ENCODE results near the gene FAM241A.
"Not testable (repeated sequence)": the region's sequence is repeated elsewhere in the genome, so short reads cannot be mapped to it uniquely, and the experiment has no call there.

The FAM241A gene

DNA sequence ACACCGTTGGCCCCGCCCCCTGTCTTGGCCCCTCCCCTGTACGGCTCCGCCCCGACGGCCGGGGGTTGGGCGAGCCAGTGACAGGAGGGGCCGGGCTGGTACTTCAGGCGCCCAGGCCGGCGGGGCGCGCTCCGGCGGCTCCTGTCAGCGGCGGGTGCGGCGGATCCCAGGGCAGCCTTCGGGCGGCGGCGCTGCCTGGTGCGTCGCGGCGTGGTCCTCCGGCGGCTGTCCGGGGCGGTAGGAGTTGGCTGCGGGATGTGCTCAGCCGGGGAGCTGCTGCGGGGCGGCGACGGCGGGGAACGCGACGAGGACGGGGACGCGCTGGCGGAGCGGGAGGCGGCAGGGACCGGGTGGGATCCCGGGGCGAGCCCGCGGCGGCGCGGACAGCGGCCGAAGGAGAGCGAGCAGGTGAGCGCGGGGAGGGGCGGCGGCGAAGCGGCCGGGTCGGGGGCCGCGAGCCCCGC, at the start of gene FAM241A:
Gene FAM241A (plus strand): TSS at position 129 of the 464 bp plus-strand sequence. CDS start 127 bp downstream, at position 256.
- peak; percentile 91 for DNase-seq (ENCODE audit: low spot score)

DNA sequence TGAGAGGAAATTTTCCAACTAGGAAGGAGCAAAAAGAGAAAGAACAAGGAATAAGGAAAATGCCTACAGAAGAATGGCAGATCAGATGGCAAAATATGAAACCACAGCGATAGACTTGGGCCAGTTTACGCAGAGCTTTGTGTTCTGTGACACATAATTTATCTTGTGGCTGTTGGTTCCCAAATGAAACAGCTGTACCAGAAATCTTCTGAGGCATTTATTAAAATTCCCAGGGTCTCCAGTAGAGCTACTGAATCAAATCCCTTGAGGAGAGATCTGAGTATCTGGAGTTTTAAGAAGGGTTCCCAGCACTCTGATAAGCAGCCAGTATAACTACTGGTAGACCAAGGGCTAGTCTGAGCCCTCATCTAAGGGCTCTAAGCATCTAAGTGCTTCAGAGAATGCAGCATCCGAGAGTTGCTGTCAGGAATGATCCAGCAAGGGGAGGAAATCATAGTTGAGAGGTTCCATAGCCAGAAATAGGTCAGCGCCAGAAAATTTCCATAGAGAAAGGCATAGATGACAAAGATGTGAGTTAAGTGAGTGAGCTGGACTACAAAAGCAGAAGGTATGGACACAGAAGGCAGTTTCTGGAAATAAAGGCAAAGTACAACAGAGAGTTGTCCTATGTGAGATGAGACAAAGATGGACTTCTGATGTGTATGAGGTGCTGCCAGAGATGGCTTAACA, 46.3 kb upstream of the FAM241A start:
- no peak for DNase-seq (ENCODE audit: low spot score)

DNA sequence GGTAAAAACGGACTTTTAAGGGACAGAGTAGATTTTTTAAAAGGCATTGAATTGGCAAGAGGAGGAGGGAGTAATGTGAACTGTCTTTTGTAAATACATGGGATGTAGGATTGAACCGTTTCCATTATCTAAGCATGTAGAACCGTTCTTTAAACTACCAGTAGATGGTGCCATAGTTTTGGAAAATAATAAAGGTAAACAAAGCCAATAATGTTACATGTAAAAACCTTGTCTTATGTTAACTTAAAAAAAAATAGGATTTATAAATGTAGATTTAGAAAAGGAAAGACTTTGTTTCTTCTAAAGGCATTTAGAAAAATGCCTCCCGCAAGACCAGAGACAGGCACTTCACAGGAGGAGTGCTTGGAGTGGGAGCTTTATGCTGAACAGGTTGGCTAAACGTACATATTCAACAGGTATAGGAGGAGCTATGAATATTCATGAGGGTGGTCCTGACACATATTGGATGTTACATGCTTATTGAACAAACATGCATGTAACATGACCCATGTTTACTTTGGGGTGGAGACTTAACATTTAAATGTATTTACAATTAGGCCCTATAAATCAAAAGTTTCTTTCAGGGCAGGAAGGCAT, 45.5 kb upstream of the FAM241A start:
- peak; percentile 21 for DNase-seq (ENCODE audit: low spot score)

DNA sequence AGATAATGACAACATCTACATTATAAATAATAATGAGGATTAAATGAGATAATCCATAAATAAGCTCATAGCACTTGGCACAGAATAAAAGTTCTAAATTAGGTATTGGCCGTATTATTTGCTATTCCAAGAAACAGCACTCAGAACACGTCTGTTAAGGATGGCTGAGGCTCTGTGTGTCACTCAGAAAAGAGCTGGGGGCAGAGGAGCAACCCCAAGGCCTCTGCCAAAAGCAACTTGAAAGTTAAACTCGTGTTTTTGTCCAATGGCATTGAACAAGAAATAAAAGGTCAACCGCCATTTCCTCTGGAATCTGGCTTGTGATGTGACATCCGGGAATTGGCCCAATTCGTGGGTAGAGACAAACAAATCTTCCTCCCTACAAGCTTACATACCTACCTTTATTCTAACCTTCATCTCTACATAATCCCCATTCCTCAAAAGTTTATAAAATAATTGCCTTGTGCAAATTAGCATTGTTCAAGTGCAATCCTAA, 42.3 kb upstream of the FAM241A start:
- DNase-seq (ENCODE audit: low spot score) = no peak

DNA sequence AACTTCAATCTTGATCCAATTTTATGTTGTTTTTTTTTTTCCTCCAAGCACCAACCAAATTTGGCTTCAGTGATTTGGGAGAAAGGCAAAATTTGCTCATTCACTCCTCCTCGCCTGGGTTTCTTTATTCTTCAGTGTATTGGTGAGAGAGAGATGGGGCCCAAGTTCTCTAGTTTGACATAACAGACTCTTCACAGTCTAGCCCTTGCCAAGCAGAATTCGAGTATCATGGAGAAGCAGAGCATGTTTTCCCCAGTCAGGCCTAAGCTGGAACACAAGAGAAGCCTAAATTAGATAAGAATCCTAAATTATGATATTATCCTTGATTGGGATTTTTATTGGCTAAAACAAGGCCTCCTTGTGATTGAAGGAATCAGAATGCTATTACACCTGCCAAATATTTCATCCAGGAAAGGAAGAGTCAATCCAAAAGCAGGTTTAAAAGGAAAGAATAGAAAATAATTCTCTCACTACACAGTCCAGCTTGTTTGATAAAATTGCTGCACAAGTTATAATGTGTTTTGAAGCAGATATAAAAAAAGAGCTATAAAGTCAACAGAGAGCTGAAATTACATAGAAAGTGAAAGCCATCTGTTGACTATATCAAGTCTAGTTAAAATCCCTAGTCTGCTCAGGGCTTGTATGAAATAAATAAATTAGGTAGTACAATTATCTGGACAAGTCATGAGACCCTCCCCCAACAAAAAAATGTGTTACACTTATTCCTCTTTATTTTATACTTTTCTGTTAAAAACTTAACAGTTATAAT, 39.9 kb upstream of the FAM241A start:
- DNase-seq (ENCODE audit: low spot score) = no peak

DNA sequence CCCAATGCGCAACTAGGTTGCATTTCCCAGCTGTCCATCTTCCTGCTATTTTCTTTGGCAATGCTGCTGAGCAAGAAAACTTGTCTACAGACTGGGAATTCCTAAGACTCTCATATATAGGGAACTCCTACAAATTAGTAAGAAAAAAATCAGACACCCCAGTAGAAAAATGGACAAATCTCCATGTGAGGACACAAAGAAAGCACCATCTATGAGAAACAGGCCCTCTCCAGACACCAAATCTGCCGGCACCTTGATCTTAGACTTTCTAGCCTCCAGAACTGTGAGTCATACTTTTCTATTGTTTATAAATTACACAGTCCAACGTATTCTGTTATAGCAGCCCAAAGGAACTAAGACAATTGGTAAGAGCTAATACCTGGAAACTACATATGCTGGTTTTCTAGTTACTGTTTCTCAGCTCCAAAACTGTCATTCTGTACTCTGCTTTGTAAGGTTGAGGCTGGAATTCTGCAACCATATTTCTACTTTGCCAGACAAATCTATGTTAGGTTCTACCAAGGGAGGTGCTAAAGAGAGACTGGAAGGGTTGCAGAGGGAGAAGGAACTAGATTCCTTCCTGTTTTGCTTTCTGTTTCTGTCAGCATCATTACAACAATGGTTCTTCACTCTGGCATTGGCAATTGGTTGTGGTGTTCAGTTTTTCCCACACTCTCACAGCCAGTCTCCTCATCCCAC, 35.7 kb upstream of the FAM241A start:
- no peak for DNase-seq (ENCODE audit: low spot score)

DNA sequence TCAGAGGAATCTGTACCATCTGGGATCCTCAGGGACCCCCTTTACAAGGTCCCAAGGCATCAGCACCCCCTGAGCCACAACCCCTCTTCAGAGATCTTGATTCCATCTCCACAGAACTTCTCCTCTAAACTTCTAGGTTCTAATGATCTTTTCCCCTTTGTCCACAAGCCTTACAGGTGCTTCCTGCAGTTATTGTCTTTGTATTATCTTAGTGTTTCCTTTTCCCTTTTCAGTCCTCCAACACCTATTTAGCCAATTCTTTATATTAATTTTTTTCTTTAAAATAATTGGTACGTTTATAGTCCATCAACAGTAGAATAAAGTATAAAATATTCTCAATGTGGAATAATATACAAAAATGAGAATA, 35.2 kb upstream of the FAM241A start:
- no peak for DNase-seq (ENCODE audit: low spot score)

DNA sequence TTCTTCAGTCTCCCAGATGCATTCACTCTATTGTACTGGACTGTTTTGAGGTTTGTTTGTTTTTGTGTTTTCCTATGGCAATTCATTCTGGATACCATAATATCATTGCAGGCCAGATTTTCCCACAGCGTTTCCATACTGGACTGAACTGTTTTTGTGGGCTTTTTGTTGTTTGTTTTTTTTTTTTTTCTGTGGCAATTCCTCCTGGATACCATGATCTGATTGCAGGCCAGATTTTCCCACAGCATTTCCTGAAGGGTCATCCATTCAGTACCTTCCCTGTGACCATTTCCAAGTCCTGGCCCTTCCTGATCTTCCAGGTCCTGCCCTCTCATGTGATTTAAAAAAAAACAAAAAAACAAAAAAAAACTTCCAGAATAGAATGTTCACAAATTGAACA, 33.9 kb upstream of the FAM241A start:
- no peak for DNase-seq (ENCODE audit: low spot score)

DNA sequence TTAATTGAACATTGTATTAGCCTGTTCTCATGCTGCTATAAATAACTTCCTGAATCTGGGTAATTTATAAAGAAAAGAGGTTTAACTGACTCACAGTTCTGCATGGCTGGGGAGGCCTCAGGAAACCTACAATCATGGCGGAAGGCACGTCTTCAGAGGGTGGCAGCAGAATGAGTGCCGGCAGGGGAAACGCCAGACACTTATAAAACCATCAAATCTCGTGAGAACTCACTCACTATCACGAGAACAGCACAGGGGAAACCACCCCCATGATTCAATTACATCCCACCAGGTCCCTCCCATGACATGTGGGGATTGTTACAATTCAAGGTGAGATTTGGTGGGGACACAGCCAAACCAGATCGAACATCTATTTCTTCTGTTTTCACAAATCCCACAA, 33.2 kb upstream of the FAM241A start:
- DNase-seq (ENCODE audit: low spot score) = not testable (repeated sequence)

DNA sequence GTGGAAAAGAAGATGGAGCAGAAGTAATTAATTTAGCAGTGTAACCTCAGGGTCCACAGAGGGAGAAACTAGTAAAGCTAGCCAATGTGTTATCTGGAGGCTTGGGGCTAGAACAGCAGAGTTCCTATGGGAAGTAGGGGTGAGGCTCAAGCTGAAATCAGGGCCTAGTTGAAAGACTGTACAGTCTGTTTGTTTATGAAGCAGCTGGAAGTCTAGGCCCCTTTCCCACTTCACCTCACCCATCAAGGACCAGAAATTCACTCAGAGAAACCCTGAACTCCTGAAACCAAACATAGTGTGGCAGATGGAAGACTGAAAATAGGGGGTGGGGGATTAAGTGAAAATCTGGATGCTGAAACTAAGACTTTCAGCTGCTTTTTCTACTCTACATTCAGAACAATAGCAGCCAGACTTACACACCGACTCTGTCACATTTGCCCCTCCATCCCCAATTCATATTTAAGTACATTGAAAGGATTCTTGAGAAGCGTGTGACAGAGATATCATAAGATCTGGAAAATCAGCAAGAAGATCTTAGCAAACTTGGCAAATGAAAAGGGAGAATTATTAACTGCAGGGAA, 32.6 kb upstream of the FAM241A start:
- no peak for DNase-seq (ENCODE audit: low spot score)

DNA sequence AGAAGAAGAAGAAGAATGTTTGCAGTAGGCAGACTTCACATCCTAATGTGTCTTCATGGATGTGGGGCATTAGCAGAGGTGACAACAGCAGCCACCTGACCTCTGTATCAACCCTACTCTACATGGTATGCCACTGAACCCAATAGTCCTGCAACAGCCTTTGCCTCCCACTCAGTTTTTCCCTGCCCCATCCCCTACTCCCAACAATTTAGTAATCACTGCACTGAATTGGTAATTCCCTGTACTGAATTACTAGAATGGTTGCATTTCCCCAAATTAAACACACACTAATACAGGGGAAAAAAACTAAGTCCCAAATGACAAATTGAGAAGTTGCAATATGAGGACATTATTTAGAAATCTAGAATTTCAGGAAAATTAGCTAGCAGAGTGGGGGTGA, 31.4 kb upstream of the FAM241A start:
- DNase-seq (ENCODE audit: low spot score) = no peak

DNA sequence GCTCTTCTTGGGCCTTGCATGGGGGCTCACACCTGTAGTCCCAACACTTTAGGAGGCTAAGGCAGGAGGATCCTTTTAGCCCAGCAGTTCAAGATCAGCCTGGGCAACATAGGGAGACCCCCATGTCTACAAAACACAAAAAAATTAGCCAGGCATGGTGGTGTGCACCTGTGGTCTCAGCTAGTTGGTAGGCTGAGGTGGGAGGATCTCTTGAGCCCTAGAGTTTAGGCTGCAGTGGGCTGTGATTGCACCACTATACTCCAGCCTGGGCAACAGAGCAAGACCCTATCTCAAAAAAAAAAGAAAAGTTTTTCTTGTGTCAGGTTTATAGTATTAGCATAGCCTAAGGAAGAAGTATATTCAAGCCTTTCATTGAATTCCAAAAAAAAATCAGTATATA, 30.8 kb upstream of the FAM241A start:
- DNase-seq (ENCODE audit: low spot score) = no peak

DNA sequence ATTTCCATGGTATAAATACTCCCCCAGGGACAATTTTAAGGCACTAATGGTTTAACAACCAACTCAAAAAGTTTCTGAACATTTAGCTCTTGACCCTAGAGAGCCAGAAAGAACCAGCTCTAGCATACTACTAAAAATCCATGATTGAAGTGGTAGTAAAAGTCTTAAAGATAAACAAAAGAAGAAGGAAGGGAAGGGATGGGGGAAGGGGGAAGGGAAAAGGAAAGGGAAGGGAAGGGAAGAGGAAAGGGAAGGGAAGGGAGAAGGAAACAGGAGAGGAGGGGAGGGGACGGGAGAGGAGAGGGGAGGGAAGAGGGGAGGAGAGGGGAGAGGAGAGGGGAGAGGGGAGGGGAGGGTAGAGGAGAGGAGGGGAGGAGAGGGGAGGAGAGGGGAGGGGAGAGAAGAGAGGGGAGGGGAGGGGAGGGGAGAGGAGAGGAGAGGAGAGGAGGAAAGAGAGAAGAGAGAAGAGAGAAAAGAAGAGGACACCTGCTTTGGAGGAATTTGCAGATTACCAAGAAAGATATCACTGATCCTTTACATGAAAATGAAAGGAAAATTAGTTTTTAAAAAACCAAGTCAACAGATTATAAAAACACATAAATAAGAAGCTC, 26.4 kb upstream of the FAM241A start:
- no peak for DNase-seq (ENCODE audit: low spot score)

DNA sequence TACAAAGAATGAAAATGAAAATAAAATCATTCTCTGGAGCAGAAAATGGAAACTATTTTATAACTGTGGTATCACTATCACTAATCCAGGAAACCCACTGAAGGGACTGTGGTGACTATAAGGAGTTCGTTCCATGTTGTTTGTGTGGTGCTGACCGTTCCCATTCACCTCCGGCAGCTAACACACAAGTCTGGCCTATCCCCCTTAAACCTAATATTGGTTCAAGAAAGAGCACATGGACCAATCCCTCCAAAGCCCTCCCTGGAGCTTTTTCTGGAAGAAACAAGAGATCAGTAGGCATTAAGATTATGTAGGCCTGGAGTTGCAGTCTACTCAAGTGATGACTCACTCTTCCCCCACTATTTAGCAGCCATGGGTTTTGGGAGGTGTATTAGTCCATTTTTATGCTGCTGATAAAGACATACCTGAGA, 25.9 kb upstream of the FAM241A start:
- DNase-seq (ENCODE audit: low spot score) = no peak

DNA sequence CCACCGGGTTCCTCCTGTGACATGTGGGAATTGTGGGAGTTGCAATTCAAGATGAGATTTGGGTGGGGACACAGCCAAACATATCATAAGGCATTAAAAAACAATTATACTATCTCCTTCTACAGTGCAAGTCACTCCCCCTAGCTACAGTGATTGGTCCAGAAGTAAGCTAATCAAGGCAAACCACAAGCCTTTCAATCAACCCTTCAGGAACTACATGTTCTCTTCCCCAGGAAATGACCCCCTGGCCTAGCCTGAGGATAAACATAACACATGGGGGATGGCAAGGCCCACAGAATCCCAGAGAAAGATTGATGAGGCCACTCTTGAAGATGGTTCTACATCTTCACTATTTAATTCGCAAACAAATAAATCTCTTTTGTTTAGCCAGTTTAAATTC, 25.2 kb upstream of the FAM241A start:
- DNase-seq (ENCODE audit: low spot score) = no peak

DNA sequence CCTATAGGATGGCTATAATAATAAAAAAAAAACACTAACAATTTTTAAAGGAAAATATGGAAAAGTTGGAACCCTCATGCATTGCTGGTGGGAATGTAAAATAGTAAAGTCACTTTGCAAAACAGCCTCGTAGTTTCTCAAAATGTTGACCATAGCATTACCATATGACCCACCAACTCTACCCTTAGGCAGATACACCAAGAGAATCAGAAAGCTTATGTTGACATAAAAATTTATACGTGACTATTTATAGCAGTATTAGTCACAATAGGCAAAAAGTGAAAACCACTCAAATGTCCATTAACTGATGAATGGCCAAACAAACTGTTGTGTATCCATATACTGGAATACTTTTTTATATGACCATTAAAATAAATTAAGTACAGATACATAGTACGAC, 19.8 kb upstream of the FAM241A start:
- DNase-seq (ENCODE audit: low spot score) = no peak

DNA sequence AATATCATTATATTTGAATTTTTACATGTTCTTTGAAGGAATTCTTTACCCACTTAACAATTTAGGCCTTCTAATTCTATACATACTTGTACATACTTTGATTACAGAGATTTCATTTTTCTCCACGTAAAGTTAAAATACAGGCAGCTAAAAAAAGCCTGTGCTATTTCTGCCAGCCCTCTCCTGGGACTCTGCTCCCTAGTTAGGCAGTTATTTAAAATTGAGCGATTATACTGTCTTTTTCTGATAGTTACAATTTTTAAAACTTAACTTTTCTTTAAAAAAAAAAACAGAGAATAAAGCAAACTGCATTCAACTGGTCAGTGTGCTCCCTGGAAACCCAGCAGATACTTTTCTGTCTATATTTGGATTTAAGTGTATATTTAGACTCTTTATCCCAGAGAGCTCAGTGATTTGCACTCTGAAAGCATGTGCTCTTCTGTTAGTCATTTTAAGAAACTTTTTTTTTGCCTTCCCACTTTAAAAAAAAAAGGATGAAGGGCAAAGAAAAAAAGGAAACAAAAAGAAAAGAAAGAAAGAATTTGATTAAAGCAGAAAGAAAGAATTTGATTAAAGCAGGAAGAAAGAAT, 18.1 kb upstream of the FAM241A start:
- DNase-seq (ENCODE audit: low spot score) = no peak

DNA sequence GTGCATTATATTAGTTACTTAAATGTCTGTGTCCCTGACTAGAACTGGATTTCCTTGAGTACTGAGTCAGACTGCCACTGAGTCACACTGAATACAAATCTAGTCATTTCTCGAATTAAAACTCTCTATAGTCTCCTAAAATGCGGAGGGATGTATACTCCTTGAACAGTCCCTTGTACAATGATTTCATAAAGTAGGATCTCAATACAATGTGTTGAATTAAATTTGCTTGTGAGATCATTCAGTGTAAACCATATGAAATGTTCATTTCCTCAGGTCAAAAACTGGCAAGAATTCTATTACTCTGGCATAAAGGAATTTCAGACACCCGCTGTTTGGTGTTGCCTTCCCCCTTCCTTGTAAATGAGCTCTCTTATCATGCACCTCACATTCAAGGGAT, 17.5 kb upstream of the FAM241A start:
- no peak for DNase-seq (ENCODE audit: low spot score)

DNA sequence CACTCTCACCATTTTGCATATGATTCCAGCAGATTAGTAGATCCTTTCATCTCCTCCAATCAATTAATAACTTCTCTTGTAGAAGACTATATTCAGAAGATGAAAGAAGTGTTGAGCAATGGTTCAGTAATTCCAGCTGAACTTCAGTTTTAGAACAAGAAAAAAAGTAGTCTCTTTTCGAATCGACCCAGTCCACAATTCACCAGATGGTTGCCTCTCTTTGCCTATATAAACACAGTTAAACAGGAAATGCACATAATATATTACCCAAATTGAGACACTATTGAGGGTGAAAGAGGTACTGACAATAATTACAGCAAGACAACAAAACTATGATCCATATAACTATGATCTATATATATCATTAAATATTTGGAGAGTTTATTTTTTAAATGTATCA, 16.8 kb upstream of the FAM241A start:
- no peak for DNase-seq (ENCODE audit: low spot score)

DNA sequence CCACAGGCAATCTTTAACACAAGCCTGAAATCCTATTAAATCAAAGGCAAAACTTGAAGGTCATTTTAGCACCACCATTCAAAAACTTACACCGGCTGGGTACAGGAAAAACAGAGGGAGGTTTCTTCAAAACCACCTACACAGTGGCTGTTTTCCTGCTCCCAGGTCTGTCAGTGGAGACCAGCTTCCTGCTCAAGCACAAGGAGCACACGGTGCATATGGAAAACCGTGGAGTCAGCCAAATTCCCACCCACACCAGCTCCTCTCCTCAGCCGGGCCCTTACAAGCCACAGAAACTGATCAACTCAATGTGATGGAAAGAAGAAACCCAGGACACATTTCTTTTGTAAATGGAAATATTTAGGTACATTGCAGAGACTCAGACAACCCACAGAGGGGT, 14.3 kb upstream of the FAM241A start:
- no peak for DNase-seq (ENCODE audit: low spot score)

DNA sequence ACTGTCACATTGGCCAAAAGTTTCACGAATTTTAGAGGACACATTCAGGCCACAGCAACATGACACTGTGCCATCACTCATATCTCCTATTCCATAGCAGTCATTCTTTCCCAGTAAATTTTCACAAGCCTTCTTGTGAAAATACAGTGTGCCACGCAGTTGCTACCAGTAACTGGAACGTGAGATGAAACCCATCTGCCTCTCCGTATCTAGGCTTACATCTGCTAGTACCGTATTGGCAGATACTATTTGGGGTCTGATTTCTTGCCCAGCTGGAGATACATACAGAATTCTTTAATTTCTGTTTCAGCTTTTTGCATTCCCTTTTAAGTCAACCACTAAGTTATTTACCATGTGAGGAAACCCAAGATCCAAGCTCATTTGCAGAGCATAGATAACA, 8.7 kb upstream of the FAM241A start:
- no peak for DNase-seq (ENCODE audit: low spot score)
